GM12873 (cell line): Measurements from ENCODE around the gene FERD3L.

ENCODE experiments used
- CTCF ChIP-seq: IDR thresholded peaks from 2 replicates; pipeline ENCODE4 v1.5.1; 2012; ENCODE audit warnings: low read depth, mild to moderate bottlenecking, moderate library complexity, low read length, control low read depth; ENCODE audit not compliant: insufficient read depth; ENCODE audit errors: missing control alignments

The FERD3L gene

GRCh38 chr7:19102884-19103283 is 42.3 kb downstream of the FERD3L start:
- no peak for TF ChIP-seq CTCF

GRCh38 chr7:19101909-19102308 is 43.3 kb downstream of the FERD3L start:
- no peak for TF ChIP-seq CTCF

- TF ChIP-seq CTCF: no peak
Observed at GRCh38 chr7:19101472-19101871, 43.7 kb downstream of the FERD3L start.

- no peak for TF ChIP-seq CTCF
Observed at GRCh38 chr7:19099924-19100323, 45.3 kb downstream of the FERD3L start.

- TF ChIP-seq CTCF: no peak
Observed at GRCh38 chr7:19099194-19099593, 46.0 kb downstream of the FERD3L start.

GRCh38 chr7:19098510-19098909 is 46.7 kb downstream of the FERD3L start:
- TF ChIP-seq CTCF: no peak

GRCh38 chr7:19097165-19098055 is 47.8 kb downstream of the FERD3L start:
- TF ChIP-seq CTCF: no peak
